NCI-H774 (cell line): ENCODE results near the gene RNF112.
A peak's percentile ranks its signal among the peaks of the same experiment; 100 is the strongest.

ENCODE experiments used
- DNase-seq: peaks from one replicate; lab custom pipeline; 2025; lab: John Stamatoyannopoulos, UW

RNF112 gene

GRCh38 chr17:19410875-19411620, at the start of gene RNF112:
TSS of gene RNF112 (plus strand) at chr17:19411232. CDS start at chr17:19411409, 177 bp downstream.
- DNase-seq, result no peak

- DNase-seq, result no peak
Measured at GRCh38 chr17:19361326-19361725, 49.7 kb upstream of the RNF112 start.

- no peak for DNase-seq
Measured at GRCh38 chr17:19361944-19362276, 49.1 kb upstream of the RNF112 start.

GRCh38 chr17:19362277-19363113, 48.5 kb upstream of the RNF112 start, which contains the start of gene B9D1:
TSS of gene B9D1 (minus strand) at chr17:19362723. CDS start at chr17:19362569, 154 bp downstream.
- DNase-seq, result peak; percentile 75

- DNase-seq, result no peak
Measured at GRCh38 chr17:19363114-19363438, 48.0 kb upstream of the RNF112 start.

- DNase-seq, result no peak
Measured at GRCh38 chr17:19363460-19364035, 47.5 kb upstream of the RNF112 start.

- no peak for DNase-seq
Measured at GRCh38 chr17:19364699-19365498, 46.1 kb upstream of the RNF112 start.

- no peak for DNase-seq
Measured at GRCh38 chr17:19365499-19365817, 45.6 kb upstream of the RNF112 start.

GRCh38 chr17:19365833-19366636, 45.0 kb upstream of the RNF112 start:
- DNase-seq, result no peak

- no peak for DNase-seq
Measured at GRCh38 chr17:19366637-19366972, 44.4 kb upstream of the RNF112 start.

- no peak for DNase-seq
Measured at GRCh38 chr17:19368229-19368628, 42.8 kb upstream of the RNF112 start.

- no peak for DNase-seq
Measured at GRCh38 chr17:19369107-19369778, 41.8 kb upstream of the RNF112 start.

GRCh38 chr17:19369846-19370492, 41.1 kb upstream of the RNF112 start:
- DNase-seq, result no peak

- DNase-seq, result no peak
Measured at GRCh38 chr17:19370493-19370960, 40.5 kb upstream of the RNF112 start.

- DNase-seq, result no peak
Measured at GRCh38 chr17:19371259-19372010, 39.6 kb upstream of the RNF112 start.

- DNase-seq, result no peak
Measured at GRCh38 chr17:19372011-19372370, 39.0 kb upstream of the RNF112 start.

GRCh38 chr17:19372439-19372838, 38.6 kb upstream of the RNF112 start:
- DNase-seq, result no peak

- no peak for DNase-seq
Measured at GRCh38 chr17:19372866-19373504, 38.0 kb upstream of the RNF112 start.

- DNase-seq, result no peak
Measured at GRCh38 chr17:19374136-19374535, 36.9 kb upstream of the RNF112 start.
